Measurements from ENCODE around the gene FZD1. TPM values are rescaled to one million over a fixed set of nuclear protein-coding genes. Genes with fewer than 3 reads are reported as not detected.

Gene FZD1
- total RNA-seq, 1 donor = 40.5 TPM

GRCh38 chr7:91250706-91251105 is 13.5 kb upstream of the FZD1 start:
- H3K27me3 ChIP-seq (ENCODE audit: insufficient read depth, low read length) = no peaks in the 10 kb centered on the region
- no peaks in the 10 kb centered on the region for H3K79me2 ChIP-seq (ENCODE audit: insufficient read depth, low read length)
- no peaks in the 10 kb centered on the region for H4K20me1 ChIP-seq (ENCODE audit: insufficient read depth, low read length)
- H2AFZ ChIP-seq (ENCODE audit: low read length) = no peak overlapping the region
- no peak overlapping the region for H3K4me2 ChIP-seq (ENCODE audit: insufficient read depth, low read length)
- H3K4me1 ChIP-seq (ENCODE audit: insufficient read depth, low read length) = peaks cover 16% of the 10 kb centered on the region
- no peak for TF ChIP-seq CTCF (IDR thresholded peaks at IDR 0.05; ENCODE audit: extremely low read depth, low read depth, low read length)
- no peak for DNase-seq (ENCODE audit: insufficient read length, low spot score, missing footprints)
- no peak overlapping the region for H3K4me3 ChIP-seq (ENCODE audit: insufficient read depth, low read length)
- no peak overlapping the region for H3K27ac ChIP-seq (ENCODE audit: low read depth, low read length)
- no peaks in the 10 kb centered on the region for H3K36me3 ChIP-seq (ENCODE audit: insufficient read depth, low read length)
- no peaks in the 10 kb centered on the region for H3K9me3 ChIP-seq (ENCODE audit: low read depth, low read length)

GRCh38 chr7:91251877-91252276 is 12.4 kb upstream of the FZD1 start:
- Histone ChIP-seq H3K27me3 (ENCODE audit: insufficient read depth, low read length) (no peaks in the 10 kb centered on the region), H3K4me1 (ENCODE audit: insufficient read depth, low read length) (peaks cover 16% of the 10 kb centered on the region), H4K20me1 (ENCODE audit: insufficient read depth, low read length) (no peaks in the 10 kb centered on the region), H3K4me3 (ENCODE audit: insufficient read depth, low read length) (no peak overlapping the region), H3K4me2 (ENCODE audit: insufficient read depth, low read length) (no peak overlapping the region), H3K36me3 (ENCODE audit: insufficient read depth, low read length) (no peaks in the 10 kb centered on the region), H2AFZ (ENCODE audit: low read length) (no peak overlapping the region), H3K9me3 (ENCODE audit: low read depth, low read length) (no peaks in the 10 kb centered on the region), H3K27ac (ENCODE audit: low read depth, low read length) (no peak overlapping the region), H3K79me2 (ENCODE audit: insufficient read depth, low read length) (no peaks in the 10 kb centered on the region)
- DNase-seq (ENCODE audit: insufficient read length, low spot score, missing footprints) = no peak
- no peak for TF ChIP-seq CTCF (IDR thresholded peaks at IDR 0.05; ENCODE audit: extremely low read depth, low read depth, low read length)

GRCh38 chr7:91263384-91264045 is 718 bp upstream of the FZD1 start:
- TF ChIP-seq CTCF (IDR thresholded peaks at IDR 0.05; ENCODE audit: extremely low read depth, low read depth, low read length) = no peak
- Histone ChIP-seq H3K36me3 (ENCODE audit: insufficient read depth, low read length) (no peaks in the 10 kb centered on the region), H3K27ac (ENCODE audit: low read depth, low read length) (peak overlapping the region; percentile 79), H3K79me2 (ENCODE audit: insufficient read depth, low read length) (peaks cover 21% of the 10 kb centered on the region), H3K4me2 (ENCODE audit: insufficient read depth, low read length) (peak overlapping the region; percentile 95), H3K27me3 (ENCODE audit: insufficient read depth, low read length) (no peaks in the 10 kb centered on the region), H3K9me3 (ENCODE audit: low read depth, low read length) (no peaks in the 10 kb centered on the region), H2AFZ (ENCODE audit: low read length) (peak overlapping the region; percentile 87), H4K20me1 (ENCODE audit: insufficient read depth, low read length) (peaks cover 6% of the 10 kb centered on the region), H3K4me1 (ENCODE audit: insufficient read depth, low read length) (peaks cover 6% of the 10 kb centered on the region), H3K4me3 (ENCODE audit: insufficient read depth, low read length) (peak overlapping the region; percentile 81)
- DNase-seq (ENCODE audit: insufficient read length, low spot score, missing footprints) = peak; percentile 88

GRCh38 chr7:91264924-91265681 is 870 bp downstream of the FZD1 start:
- H3K4me2 ChIP-seq (ENCODE audit: insufficient read depth, low read length) = peak overlapping the region; percentile 86
- no peaks in the 10 kb centered on the region for H3K9me3 ChIP-seq (ENCODE audit: low read depth, low read length)
- no peaks in the 10 kb centered on the region for H3K27me3 ChIP-seq (ENCODE audit: insufficient read depth, low read length)
- TF ChIP-seq CTCF (IDR thresholded peaks at IDR 0.05; ENCODE audit: extremely low read depth, low read depth, low read length) = no peak
- H3K27ac ChIP-seq (ENCODE audit: low read depth, low read length) = no peak overlapping the region
- peaks cover 6% of the 10 kb centered on the region for H4K20me1 ChIP-seq (ENCODE audit: insufficient read depth, low read length)
- peak overlapping the region; percentile 81 for H3K4me3 ChIP-seq (ENCODE audit: insufficient read depth, low read length)
- peaks cover 6% of the 10 kb centered on the region for H3K4me1 ChIP-seq (ENCODE audit: insufficient read depth, low read length)
- H2AFZ ChIP-seq (ENCODE audit: low read length) = peak overlapping the region; percentile 91
- no peaks in the 10 kb centered on the region for H3K36me3 ChIP-seq (ENCODE audit: insufficient read depth, low read length)
- H3K79me2 ChIP-seq (ENCODE audit: insufficient read depth, low read length) = peaks cover 21% of the 10 kb centered on the region
- peak; percentile 91 for DNase-seq (ENCODE audit: insufficient read length, low spot score, missing footprints)
